Activated naive CD4-positive, alpha-beta T cell treated with anti-CD3 and anti-CD28 coated beads, Interleukin-2, amount 50 U/mL, for 24 hours (primary cell): ENCODE results near the gene FAM174A.

Experiments used
- H3K27ac Mint-ChIP-seq: one replicate; pipeline ENCODE4 v1.8.0; 2021; ENCODE audit warnings: mild to moderate bottlenecking, mixed read lengths
- H3K27me3 Mint-ChIP-seq: one replicate; pipeline ENCODE4 v1.8.0; 2021; ENCODE audit warnings: mixed read lengths
- H3K36me3 Mint-ChIP-seq: one replicate; pipeline ENCODE4 v1.8.0; 2021; ENCODE audit warnings: mixed read lengths
- H3K4me1 Mint-ChIP-seq: one replicate; pipeline ENCODE4 v1.8.0; 2021; ENCODE audit warnings: mixed read lengths
- H3K4me3 Mint-ChIP-seq: one replicate; pipeline ENCODE4 v1.8.0; 2021; ENCODE audit warnings: mild to moderate bottlenecking, mixed read lengths
- H3K9me3 Mint-ChIP-seq: one replicate; pipeline ENCODE4 v1.8.0; 2021; ENCODE audit warnings: mixed read lengths

The FAM174A gene

DNA sequence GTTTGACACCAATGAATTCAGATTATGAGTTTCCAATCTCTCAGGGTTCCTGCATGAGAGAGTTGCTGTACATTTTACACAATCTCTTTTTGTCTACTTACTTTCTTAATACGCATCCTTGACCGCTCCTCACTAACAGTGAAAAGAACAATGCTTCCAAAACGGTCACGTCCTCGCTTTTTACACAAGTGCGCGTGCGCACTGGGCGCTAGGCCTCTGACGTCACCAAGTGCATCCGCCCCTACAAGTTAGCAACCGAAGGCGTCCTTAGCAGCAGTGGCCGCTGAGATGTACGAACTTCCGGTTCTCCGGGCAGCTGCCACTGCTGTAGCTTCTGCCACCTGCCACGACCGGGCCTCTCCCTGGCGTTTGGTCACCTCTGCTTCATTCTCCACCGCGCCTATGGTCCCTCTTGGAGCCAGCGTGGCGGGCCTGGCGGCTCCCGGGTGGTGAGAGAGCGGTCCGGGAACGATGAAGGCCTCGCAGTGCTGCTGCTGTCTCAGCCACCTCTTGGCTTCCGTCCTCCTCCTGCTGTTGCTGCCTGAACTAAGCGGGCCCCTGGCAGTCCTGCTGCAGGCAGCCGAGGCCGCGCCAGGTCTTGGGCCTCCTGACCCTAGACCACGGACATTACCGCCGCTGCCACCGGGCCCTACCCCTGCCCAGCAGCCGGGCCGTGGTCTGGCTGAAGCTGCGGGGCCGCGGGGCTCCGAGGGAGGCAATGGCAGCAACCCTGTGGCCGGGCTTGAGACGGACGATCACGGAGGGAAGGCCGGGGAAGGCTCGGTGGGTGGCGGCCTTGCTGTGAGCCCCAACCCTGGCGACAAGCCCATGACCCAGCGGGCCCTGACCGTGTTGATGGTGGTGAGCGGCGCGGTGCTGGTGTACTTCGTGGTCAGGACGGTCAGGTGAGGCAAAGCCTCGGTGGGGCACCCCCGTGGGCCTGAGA, at the start of gene FAM174A:
FAM174A (plus strand) TSS at position 315 of the 946 bp plus-strand sequence; CDS start at position 472, 157 bp downstream.
- H3K4me3 Mint-ChIP-seq, result peak within 1 kb of the TSS; percentile 93
- no peaks in the 10 kb centered on the region for H3K27me3 Mint-ChIP-seq
- H3K4me1 Mint-ChIP-seq, result peaks cover 34% of the 10 kb centered on the region
- H3K27ac Mint-ChIP-seq, result peak within 1 kb of the TSS; percentile 96
- peaks cover 15% of the 10 kb centered on the region for H3K9me3 Mint-ChIP-seq
- peaks cover 15% of the 10 kb centered on the region for H3K36me3 Mint-ChIP-seq

GRCh38 chr5:100493996-100494395, 41.2 kb upstream of the FAM174A start:
- Mint-ChIP-seq H3K4me1 (no peaks in the 10 kb centered on the region), H3K27me3 (no peaks in the 10 kb centered on the region), H3K9me3 (peaks cover 4% of the 10 kb centered on the region), H3K4me3 (no peak overlapping the region), H3K27ac (no peak overlapping the region), H3K36me3 (no peaks in the 10 kb centered on the region)

- H3K27me3 Mint-ChIP-seq, result no peaks in the 10 kb centered on the region
- no peaks in the 10 kb centered on the region for H3K9me3 Mint-ChIP-seq
- H3K36me3 Mint-ChIP-seq, result no peaks in the 10 kb centered on the region
- no peaks in the 10 kb centered on the region for H3K4me1 Mint-ChIP-seq
- H3K4me3 Mint-ChIP-seq, result no peak overlapping the region
- no peak overlapping the region for H3K27ac Mint-ChIP-seq
Observed at GRCh38 chr5:100496296-100496695, 38.9 kb upstream of the FAM174A start.

DNA sequence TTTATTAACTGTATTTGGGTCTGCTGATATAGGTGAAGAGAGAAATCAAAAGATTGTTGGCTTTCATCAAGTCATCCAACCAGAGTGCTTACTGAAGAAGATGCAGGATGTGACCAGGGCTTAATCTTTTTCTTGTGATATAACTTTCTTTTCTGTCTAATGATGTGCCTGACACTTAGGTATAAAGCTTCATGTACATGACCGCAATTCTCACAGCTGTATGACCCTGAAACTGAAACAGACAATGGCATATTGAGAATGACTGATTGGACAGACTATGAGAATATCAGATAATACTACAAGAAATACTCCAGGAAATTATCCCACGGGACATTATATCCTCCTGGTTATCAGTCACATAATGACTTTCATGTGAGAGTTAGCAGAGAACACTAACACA, 32.5 kb upstream of the FAM174A start:
- Mint-ChIP-seq H3K9me3 (no peaks in the 10 kb centered on the region), H3K27ac (no peak overlapping the region), H3K27me3 (no peaks in the 10 kb centered on the region), H3K4me3 (no peak overlapping the region), H3K4me1 (no peaks in the 10 kb centered on the region), H3K36me3 (no peaks in the 10 kb centered on the region)

- Mint-ChIP-seq H3K4me3 (no peak overlapping the region), H3K27me3 (no peaks in the 10 kb centered on the region), H3K36me3 (no peaks in the 10 kb centered on the region), H3K9me3 (no peaks in the 10 kb centered on the region), H3K27ac (no peak overlapping the region), H3K4me1 (no peaks in the 10 kb centered on the region)
Observed at GRCh38 chr5:100505984-100506670, 29.0 kb upstream of the FAM174A start.

DNA sequence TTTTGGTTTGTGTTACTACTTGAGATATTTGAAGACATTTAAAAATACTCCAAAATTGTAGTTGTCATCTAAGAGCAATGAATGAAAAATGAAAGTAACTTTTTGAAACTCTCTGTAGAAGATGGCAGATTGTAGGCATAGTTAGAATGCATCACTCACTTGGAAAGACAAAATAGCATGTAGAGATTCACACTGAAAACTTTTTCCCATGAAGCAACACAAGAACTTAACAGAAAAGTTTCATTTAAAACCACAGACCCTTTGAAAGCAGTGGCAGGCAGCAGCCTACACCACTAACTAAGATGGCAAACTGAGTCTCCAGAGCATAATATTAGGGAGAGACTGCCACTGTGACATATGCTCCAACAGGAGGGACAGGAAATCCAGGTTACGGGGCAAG, 18.9 kb upstream of the FAM174A start:
- Mint-ChIP-seq H3K36me3 (peaks cover 8% of the 10 kb centered on the region), H3K4me1 (no peaks in the 10 kb centered on the region), H3K27me3 (peaks cover 5% of the 10 kb centered on the region), H3K4me3 (no peak overlapping the region), H3K27ac (no peak overlapping the region), H3K9me3 (peaks cover 10% of the 10 kb centered on the region)

GRCh38 chr5:100517301-100517974, 17.7 kb upstream of the FAM174A start:
- H3K4me1 Mint-ChIP-seq, result no peaks in the 10 kb centered on the region
- H3K4me3 Mint-ChIP-seq, result no peak overlapping the region
- peaks cover 5% of the 10 kb centered on the region for H3K27me3 Mint-ChIP-seq
- H3K36me3 Mint-ChIP-seq, result peaks cover 11% of the 10 kb centered on the region
- no peak overlapping the region for H3K27ac Mint-ChIP-seq
- H3K9me3 Mint-ChIP-seq, result peaks cover 10% of the 10 kb centered on the region

GRCh38 chr5:100518377-100518776, 16.8 kb upstream of the FAM174A start:
- Mint-ChIP-seq H3K4me1 (no peaks in the 10 kb centered on the region), H3K27me3 (peaks cover 5% of the 10 kb centered on the region), H3K36me3 (peaks cover 13% of the 10 kb centered on the region), H3K9me3 (peaks cover 15% of the 10 kb centered on the region), H3K4me3 (no peak overlapping the region), H3K27ac (no peak overlapping the region)

DNA sequence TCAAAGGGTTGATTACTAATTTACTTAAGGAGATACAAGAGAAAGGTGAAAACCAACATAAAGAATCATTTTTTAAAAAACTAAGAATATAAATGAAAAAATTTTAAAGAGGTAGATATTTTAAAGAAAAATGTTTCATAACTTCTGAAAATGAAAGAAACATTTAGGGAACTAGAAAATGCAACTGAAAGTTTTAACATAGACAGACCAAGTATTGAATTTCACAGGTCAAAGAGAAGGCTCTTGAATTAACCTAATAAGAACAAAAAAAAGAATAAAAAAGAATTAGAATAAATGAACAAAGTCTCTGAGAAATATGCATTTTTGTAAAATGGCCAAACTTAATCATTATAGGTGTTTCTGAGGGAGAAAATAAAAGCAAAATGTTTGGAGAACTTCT, 16.1 kb upstream of the FAM174A start:
- H3K36me3 Mint-ChIP-seq, result peaks cover 13% of the 10 kb centered on the region
- H3K4me3 Mint-ChIP-seq, result no peak overlapping the region
- no peaks in the 10 kb centered on the region for H3K4me1 Mint-ChIP-seq
- no peak overlapping the region for H3K27ac Mint-ChIP-seq
- peaks cover 5% of the 10 kb centered on the region for H3K27me3 Mint-ChIP-seq
- peaks cover 15% of the 10 kb centered on the region for H3K9me3 Mint-ChIP-seq

GRCh38 chr5:100520348-100520747, 14.8 kb upstream of the FAM174A start:
- Mint-ChIP-seq H3K27ac (no peak overlapping the region), H3K4me3 (no peak overlapping the region), H3K36me3 (peaks cover 15% of the 10 kb centered on the region), H3K27me3 (peaks cover 12% of the 10 kb centered on the region), H3K9me3 (peaks cover 23% of the 10 kb centered on the region), H3K4me1 (no peaks in the 10 kb centered on the region)

DNA sequence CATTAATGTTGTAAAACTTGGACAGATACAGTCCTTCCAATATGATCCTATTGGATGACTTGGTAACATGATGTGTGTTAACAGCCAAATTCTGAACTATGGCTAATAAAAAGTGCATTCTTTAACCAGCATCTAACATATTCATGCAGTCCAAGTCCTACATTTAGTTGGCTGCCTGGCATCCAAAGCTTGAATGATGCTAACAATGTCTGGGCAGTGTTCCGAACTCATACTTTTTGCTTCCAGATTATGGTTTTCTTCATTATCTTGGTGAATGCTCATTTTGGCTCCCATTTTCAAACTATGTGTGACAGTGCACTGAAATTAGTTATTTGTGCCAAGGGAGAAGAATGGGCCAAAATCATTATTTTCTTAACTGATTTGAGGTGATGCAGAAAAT, 2.8 kb downstream of the FAM174A start:
- H3K4me3 Mint-ChIP-seq, result no peak overlapping the region
- peaks cover 34% of the 10 kb centered on the region for H3K4me1 Mint-ChIP-seq
- H3K27me3 Mint-ChIP-seq, result no peaks in the 10 kb centered on the region
- no peak overlapping the region for H3K27ac Mint-ChIP-seq
- H3K9me3 Mint-ChIP-seq, result no peaks in the 10 kb centered on the region
- H3K36me3 Mint-ChIP-seq, result peaks cover 1% of the 10 kb centered on the region

- Mint-ChIP-seq H3K27ac (no peak overlapping the region), H3K27me3 (no peaks in the 10 kb centered on the region), H3K36me3 (peaks cover 3% of the 10 kb centered on the region), H3K4me1 (peaks cover 27% of the 10 kb centered on the region), H3K4me3 (no peak overlapping the region), H3K9me3 (no peaks in the 10 kb centered on the region)
Observed at GRCh38 chr5:100539519-100539918, 4.3 kb downstream of the FAM174A start.

DNA sequence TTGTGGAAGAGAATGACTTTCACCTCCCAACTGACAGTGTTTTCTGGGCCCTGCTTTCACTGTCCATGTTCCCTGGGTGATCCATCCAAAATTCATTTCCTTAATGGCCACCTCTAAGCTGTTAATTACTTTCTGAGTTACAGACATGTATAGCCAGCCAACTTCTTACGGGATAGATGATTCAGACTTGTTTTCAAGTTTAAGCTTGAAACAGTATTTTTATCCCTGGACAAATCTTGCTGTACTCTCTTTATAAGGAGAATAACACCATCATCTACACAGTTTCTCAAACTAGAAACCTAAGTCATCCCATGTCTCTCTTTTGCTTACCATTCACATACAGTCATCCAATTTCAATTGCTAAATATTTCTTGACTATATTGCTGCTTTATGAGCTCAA, 6.9 kb downstream of the FAM174A start:
- Mint-ChIP-seq H3K27ac (no peak overlapping the region), H3K4me3 (no peak overlapping the region), H3K9me3 (no peaks in the 10 kb centered on the region)

DNA sequence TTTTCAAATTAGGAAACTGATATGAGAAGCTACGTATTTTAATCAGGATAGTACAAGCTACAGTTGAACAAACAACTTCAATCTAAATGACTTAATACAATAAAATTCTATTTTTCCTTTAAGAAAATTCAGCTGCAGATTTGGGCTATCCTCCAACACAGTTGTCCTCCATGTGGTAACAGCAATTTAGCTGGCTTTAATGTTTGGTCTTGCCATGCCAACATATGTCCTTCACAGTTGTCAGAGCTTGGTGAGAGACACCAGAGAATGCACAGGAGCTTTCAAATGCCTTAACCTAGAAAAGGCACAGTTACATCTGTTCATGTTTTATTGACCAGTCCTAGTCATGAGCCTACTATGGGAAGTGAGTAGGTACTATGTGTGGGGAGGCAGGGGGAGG, 10.8 kb downstream of the FAM174A start:
- H3K27ac Mint-ChIP-seq, result no peak overlapping the region
- no peak overlapping the region for H3K4me3 Mint-ChIP-seq
- no peaks in the 10 kb centered on the region for H3K27me3 Mint-ChIP-seq
- no peaks in the 10 kb centered on the region for H3K9me3 Mint-ChIP-seq
- H3K4me1 Mint-ChIP-seq, result peaks cover 17% of the 10 kb centered on the region
- peaks cover 4% of the 10 kb centered on the region for H3K36me3 Mint-ChIP-seq

More for the DNA sequence above, 6.9 kb downstream of the FAM174A start:
- H3K27me3 Mint-ChIP-seq, result no peaks in the 10 kb centered on the region
- peaks cover 12% of the 10 kb centered on the region for H3K4me1 Mint-ChIP-seq
- peaks cover 3% of the 10 kb centered on the region for H3K36me3 Mint-ChIP-seq

- Mint-ChIP-seq H3K27me3 (no peaks in the 10 kb centered on the region), H3K4me1 (peaks cover 26% of the 10 kb centered on the region), H3K36me3 (peaks cover 7% of the 10 kb centered on the region), H3K9me3 (no peaks in the 10 kb centered on the region), H3K4me3 (no peak overlapping the region), H3K27ac (peak overlapping the region; percentile 76)
Observed at GRCh38 chr5:100550531-100551051, 15.4 kb downstream of the FAM174A start.
